Retinal pigment epithelial cell (primary cell): ENCODE measurements around the gene GNRHR.

ENCODE experiments used
- DNase-seq: peaks from one replicate; pipeline ENCODE4 v3.0.0-alpha.2; 2010; ENCODE audit warnings: low read depth
- H3K4me3 ChIP-seq: 2 replicates; pipeline ENCODE4 v1.5.1; 2011; ENCODE audit warnings: mild to moderate bottlenecking, low read length, control low read depth, moderate library complexity
- CTCF ChIP-seq: conservative IDR thresholded peaks from 2 replicates; pipeline ENCODE4 v1.5.1; 2011; ENCODE audit warnings: low read depth, low read length, control low read depth, inconsistent platforms

GNRHR gene

DNA sequence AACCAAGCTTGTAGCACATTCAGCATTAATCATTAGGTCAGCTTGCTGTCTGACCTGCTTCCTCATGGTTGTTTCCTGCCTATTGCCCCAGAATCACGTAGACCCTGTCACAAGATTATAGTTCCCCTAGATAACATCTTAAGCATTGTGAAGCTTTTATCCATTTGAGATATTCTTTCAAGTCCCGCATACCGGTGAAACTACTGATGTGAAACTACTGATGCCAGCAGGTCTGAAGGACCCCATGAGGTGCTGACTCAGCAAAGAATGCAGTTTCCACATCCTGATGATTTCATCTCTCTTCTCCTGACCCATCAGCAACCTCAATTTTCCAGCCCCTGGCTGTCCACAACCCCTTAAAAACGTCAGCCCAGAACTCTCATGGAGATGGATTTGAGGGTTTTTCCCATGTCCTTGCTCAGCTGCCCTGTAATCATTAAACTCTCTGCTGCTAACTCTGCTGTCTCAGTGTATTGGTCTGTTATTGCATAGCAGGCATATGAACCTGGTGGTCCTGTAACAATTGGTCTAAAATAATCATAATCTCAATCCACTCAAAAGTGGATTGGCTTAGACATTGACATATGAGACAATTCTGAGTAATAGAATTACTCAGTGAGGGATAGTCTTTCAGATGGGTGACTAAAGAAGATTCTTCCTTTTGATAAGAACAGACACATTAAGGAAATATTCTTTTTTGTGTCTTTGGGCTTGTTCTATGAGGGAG is 26.9 kb downstream of the GNRHR start:
- DNase-seq, result peak; percentile 26
- no peak for TF ChIP-seq CTCF

DNA sequence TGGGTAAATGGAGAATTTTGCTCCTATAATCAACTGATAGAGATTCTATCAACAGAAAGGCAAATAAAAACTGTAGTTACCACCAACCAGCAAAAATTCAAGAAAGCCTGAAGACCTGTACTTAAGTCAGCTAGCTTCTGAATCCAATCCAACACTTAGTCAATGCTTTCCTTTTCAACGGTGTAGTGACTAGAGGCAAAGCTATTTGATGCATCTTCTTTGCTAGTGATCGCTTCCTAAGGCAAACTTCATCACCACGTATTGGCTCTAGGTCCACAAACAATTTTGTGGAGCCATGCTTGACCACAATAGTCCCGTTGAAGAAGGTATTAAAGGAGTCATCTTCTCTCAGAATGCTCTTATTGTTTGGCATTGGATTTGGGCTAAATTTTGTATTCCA is 28.2 kb downstream of the GNRHR start:
- TF ChIP-seq CTCF, result no peak
- H3K4me3 ChIP-seq, result no peak overlapping the region
- no peak for DNase-seq

More for the DNA sequence above, 26.9 kb downstream of the GNRHR start:
- H3K4me3 ChIP-seq, result no peak overlapping the region

DNA sequence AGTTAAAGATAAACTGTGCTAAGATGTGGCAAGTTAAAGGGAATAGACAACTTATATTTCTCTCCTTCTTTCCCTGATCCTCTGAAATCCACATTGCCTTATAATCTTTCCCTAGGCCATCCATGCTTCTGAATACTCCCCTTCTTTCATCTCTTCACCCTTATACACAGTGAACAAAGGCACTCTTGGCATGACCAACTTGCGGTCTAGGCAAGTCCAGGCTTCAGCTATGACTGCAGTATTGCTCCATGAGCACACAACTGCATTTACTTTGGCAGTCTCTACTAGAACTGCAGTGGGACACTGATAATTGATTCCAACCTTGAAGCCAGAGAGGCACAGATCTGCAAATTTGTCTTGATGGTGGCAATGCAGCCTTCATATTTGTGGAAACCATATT is 29.1 kb downstream of the GNRHR start:
- no peak overlapping the region for H3K4me3 ChIP-seq
- no peak for TF ChIP-seq CTCF
- no peak for DNase-seq

DNA sequence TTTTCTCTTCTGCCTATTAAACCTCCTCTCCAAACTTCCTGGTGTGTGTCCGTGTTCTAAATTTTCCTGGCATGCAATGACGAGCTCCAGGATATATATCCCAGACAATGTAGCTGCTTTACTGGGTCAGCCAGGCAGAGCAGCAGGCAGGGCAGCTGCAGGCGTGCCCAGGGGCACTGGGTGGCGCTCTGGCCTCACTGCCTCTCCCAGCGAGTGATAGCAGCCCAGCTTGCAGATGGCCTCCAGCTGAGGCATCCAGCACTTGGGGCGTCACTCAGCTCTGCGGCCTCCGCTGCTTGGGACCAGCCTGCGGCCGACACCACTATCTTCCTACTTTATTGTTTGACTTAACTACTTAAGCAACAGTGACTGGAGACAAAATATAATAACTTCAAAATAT is 30.2 kb downstream of the GNRHR start:
- DNase-seq, result no peak
- H3K4me3 ChIP-seq, result no peak overlapping the region
- peak; percentile 1 for TF ChIP-seq CTCF

DNA sequence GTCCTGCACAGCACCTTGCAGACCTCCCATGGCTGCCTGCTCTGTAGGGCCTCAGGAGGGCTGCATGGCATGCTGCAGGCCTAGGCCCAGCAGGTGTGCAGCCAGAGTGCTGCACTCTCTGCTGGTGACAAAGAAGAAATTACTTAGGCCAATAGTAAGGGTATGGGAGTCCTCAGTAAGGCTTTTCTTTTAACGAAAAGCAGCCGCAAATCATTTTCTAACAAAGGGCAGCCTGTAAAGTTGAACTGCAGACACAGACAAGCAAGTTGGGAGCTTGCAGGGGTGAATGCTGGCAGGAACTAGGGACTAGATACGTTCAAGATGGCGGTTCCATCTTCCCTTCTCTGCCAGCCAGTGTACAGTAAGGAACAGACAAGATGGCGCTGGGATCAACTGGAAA is 30.8 kb downstream of the GNRHR start:
- no peak overlapping the region for H3K4me3 ChIP-seq
- DNase-seq, result no peak
- TF ChIP-seq CTCF, result no peak

GRCh38 chr4:67721770-67722597 is 32.2 kb downstream of the GNRHR start:
- TF ChIP-seq CTCF, result no peak
- no peak overlapping the region for H3K4me3 ChIP-seq
- DNase-seq, result peak; percentile 9

- no peak for TF ChIP-seq CTCF
- no peak overlapping the region for H3K4me3 ChIP-seq
- DNase-seq, result no peak
These were observed 32.8 kb downstream of the GNRHR start for GRCh38 chr4:67721315-67721769.
